Nephron (organoid): Measurements from ENCODE around the gene BCAS4.

Experiments used
- H3K27ac Mint-ChIP-seq, 3 experiments: 2 replicates each; pipeline ENCODE4 v1.8.0; 2020; ENCODE audit warnings: mixed read lengths in 3 of 3, mild to moderate bottlenecking in 2 of 3, moderate library complexity in 1 of 3
- H3K27me3 Mint-ChIP-seq: 2 replicates; pipeline ENCODE4 v1.8.0; 2021; ENCODE audit warnings: low read depth, mild to moderate bottlenecking, moderate library complexity, mixed read lengths
- H3K36me3 Mint-ChIP-seq: 2 replicates; pipeline ENCODE4 v1.8.0; 2020; ENCODE audit warnings: low read depth, mixed read lengths
- H3K4me1 Mint-ChIP-seq: 2 replicates; pipeline ENCODE4 v1.8.0; 2020; ENCODE audit warnings: mixed read lengths
- H3K4me3 Mint-ChIP-seq, 3 experiments: 2 replicates each; pipeline ENCODE4 v1.8.0; 2020; ENCODE audit warnings: mild to moderate bottlenecking in 3 of 3, mixed read lengths in 3 of 3, moderate library complexity in 2 of 3
- H3K9me3 Mint-ChIP-seq: 2 replicates; pipeline ENCODE4 v1.8.0; 2020; ENCODE audit warnings: mixed read lengths
- CTCF ChIP-seq, 3 experiments: fragments of 200-600 bp; sonication (generic); IDR thresholded peaks; one replicate each; pipeline ENCODE4 v1.5.0; 2021; ENCODE audit warnings: antibody characterized with exemption in 3 of 3; ENCODE audit not compliant: unreplicated experiment in 3 of 3

BCAS4 gene

DNA sequence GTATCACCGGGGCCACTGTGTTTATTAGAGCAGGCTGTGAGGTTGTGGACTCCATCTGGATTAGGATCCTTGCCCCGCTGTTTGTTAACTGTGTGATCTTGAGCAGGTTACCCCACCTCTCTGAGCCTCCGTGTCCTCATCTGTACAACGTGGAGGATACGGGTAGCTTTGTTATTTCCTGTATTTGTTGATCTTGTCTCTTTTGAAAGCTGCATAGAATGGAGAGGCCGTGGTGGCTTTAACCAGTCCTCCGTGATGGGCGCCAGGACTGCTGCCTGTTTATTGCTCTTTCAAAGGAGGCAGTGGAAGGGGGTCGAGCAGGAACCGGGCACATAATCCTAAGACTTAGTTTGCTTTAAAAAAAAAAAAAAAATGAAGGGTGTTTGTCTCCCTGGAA lies 22.9 kb downstream of the BCAS4 start:
- Mint-ChIP-seq H3K4me1 (peaks cover 18% of the 10 kb centered on the region), H3K9me3 (no peaks in the 10 kb centered on the region), H3K27ac (peak overlapping the region in 2 of 3 experiments; percentile 84 to 97), H3K36me3 (no peaks in the 10 kb centered on the region), H3K4me3 (no peak overlapping the region), H3K27me3 (peaks cover 4% of the 10 kb centered on the region)
- TF ChIP-seq CTCF (IDR thresholded peaks at IDR 0.05; ENCODE audit: unreplicated experiment in 3 of 3): no peak

DNA sequence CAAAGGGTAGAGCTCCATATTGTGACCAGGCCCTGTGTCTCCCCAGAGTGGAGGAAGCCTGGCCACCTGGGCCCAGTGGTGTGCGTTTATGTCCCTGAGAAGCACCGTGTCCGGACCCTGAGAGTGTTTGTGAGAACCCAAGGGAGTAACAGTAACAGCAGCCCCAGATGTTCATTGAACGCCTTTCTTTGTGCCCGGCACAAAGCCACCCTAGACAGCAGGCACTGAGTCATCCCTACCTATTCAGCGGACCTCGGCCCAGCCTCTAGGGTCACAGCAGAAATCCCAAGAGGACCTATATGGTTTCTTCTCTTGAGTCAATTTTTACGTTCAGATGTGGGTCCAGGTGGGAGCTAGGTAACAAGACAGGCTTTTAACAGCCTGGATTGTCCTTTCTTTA lies 24.5 kb downstream of the BCAS4 start:
- H3K36me3 Mint-ChIP-seq: no peaks in the 10 kb centered on the region
- H3K27ac Mint-ChIP-seq: no peak overlapping the region
- TF ChIP-seq CTCF (IDR thresholded peaks at IDR 0.05; ENCODE audit: unreplicated experiment in 3 of 3): no peak
- no peak overlapping the region for H3K4me3 Mint-ChIP-seq
- no peaks in the 10 kb centered on the region for H3K9me3 Mint-ChIP-seq
- peaks cover 12% of the 10 kb centered on the region for H3K4me1 Mint-ChIP-seq
- H3K27me3 Mint-ChIP-seq: no peaks in the 10 kb centered on the region

DNA sequence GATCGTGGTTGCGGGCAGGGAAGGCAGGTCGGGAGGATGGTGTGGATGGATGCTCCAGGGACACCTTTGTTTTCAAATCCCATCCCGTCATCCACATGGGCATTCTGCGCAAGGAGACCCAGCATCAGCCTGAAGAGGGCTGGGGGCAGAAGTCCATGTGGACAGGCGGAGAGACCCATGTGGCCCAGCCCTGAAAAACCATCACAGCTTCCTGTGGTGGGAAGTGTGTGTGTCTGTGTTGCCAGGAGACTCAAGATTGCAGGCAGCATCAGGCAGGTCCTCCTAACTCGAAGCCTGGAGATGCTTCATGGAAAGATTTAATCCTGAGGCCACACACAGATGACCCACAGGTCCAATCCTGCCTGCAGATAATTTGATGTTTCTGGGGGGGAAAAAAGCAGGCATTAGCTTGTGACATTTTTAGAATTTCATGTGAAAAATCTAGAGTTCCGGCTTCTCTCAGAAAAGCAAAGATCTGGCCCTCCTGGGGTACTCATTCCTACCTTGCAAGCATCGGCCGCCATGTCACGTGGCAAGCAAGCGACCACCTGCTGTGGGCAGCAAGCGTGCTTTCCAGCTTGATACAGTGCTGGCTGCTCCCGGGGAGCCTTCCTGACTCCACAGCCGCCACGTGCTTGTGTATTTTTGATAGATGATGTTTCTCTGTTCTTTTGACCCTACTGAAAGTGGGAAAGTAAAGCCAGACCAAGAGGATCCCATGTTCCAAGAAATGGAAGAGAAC lies 25.8 kb downstream of the BCAS4 start:
- Mint-ChIP-seq H3K9me3 (no peaks in the 10 kb centered on the region), H3K36me3 (no peaks in the 10 kb centered on the region), H3K4me3 (no peak overlapping the region), H3K4me1 (peaks cover 8% of the 10 kb centered on the region), H3K27ac (peak overlapping the region in 1 of 3 experiments; percentile 52), H3K27me3 (no peaks in the 10 kb centered on the region)
- no peak for TF ChIP-seq CTCF (IDR thresholded peaks at IDR 0.05; ENCODE audit: unreplicated experiment in 3 of 3)

- H3K27ac Mint-ChIP-seq: peak overlapping the region in 2 of 3 experiments; percentile 10 to 14
- H3K36me3 Mint-ChIP-seq: no peaks in the 10 kb centered on the region
- no peaks in the 10 kb centered on the region for H3K9me3 Mint-ChIP-seq
- no peak overlapping the region for H3K4me3 Mint-ChIP-seq
- H3K4me1 Mint-ChIP-seq: peaks cover 12% of the 10 kb centered on the region
- no peaks in the 10 kb centered on the region for H3K27me3 Mint-ChIP-seq
- no peak for TF ChIP-seq CTCF (IDR thresholded peaks at IDR 0.05; ENCODE audit: unreplicated experiment in 3 of 3)
Observed at GRCh38 chr20:50821257-50821921, 26.5 kb downstream of the BCAS4 start.

DNA sequence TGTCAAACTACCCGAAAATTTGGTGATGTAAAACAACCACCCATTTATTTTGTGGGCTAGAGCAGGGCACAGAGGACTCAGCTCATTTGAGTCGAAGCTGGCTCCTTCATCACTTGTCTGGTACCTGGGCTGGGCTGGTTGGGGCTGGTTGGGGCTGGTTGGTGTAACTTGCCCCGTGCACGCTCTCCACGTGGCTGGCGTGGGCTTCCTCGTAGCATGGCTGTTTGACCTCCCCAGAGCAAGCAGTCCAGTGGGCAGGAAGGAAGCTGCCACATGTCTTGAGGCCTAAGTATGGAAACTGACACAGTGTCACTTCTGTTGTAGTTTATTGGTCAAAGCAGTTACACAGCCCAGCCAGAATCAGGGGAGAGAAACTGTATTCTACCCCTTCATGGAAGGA lies 27.1 kb downstream of the BCAS4 start:
- TF ChIP-seq CTCF (IDR thresholded peaks at IDR 0.05; ENCODE audit: unreplicated experiment in 3 of 3): no peak
- Mint-ChIP-seq H3K27ac (no peak overlapping the region), H3K4me1 (peaks cover 12% of the 10 kb centered on the region), H3K36me3 (no peaks in the 10 kb centered on the region), H3K9me3 (no peaks in the 10 kb centered on the region), H3K27me3 (no peaks in the 10 kb centered on the region), H3K4me3 (no peak overlapping the region)

DNA sequence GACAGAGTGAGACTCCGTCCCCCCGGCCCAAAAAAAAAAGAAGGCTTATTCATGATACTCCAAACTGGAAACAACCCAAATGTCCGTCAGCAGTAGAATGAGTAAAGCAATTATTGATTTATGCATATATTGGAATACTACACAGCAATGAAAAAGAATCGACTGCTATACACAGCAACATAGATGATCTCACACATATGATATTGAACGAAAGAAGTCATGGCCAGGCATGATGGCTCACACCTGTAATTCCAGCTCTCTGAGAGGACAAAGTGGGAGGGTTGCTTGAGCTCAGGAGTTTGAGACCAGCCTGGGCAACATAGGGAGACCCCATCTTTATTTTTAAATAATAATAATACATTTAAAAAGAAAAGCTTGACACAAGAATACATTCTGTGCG lies 28.5 kb downstream of the BCAS4 start:
- Mint-ChIP-seq H3K4me3 (no peak overlapping the region), H3K27me3 (no peaks in the 10 kb centered on the region), H3K36me3 (no peaks in the 10 kb centered on the region), H3K4me1 (peaks cover 10% of the 10 kb centered on the region), H3K27ac (no peak overlapping the region), H3K9me3 (no peaks in the 10 kb centered on the region)
- TF ChIP-seq CTCF (IDR thresholded peaks at IDR 0.05; ENCODE audit: unreplicated experiment in 3 of 3): no peak
